ENCODE data around the gene MLXIP.

The MLXIP gene

DNA sequence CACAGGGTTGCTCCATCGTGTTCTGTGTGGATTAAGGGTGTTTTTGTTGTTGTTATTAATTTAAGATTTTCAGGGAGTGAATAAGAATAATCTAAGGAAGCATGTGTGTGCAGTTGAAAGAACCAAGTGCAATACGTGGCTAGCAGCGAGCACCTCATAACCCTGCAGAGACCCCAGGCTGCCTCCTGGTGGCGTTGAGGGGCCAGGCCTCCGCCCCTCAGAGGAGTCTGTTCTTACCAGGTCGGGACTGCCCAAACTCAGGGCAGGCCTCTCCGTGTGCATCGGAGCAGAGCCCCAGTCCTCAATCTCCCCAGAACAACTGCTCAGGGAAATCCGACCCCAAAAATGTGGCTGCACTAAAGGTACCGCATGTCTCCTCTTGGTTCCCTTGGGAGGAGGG lies 58.7 kb downstream of the MLXIP start:
- Histone ChIP-seq H3K4me1 (ENCODE audit: low read length) (no peaks in the 10 kb centered on the region), H3K9ac (ENCODE audit: low read length) (no peak overlapping the region), H4K20me1 (ENCODE audit: insufficient read depth, low read length) (no peaks in the 10 kb centered on the region), H3K27ac (ENCODE audit: low read length) (no peak overlapping the region), H3K79me2 (ENCODE audit: low read length) (no peaks in the 10 kb centered on the region), H3K9me3 (replicated peaks; ENCODE audit: insufficient read depth, low read length) (no peaks in the 10 kb centered on the region), H3K27me3 (replicated peaks; ENCODE audit: insufficient read depth, low read length) (no peaks in the 10 kb centered on the region), H3K4me2 (ENCODE audit: low read depth, low read length) (no peak overlapping the region), H3K36me3 (replicated peaks; ENCODE audit: insufficient read depth, low read length) (no peaks in the 10 kb centered on the region), H2AFZ (ENCODE audit: low read length) (no peak overlapping the region), H3F3A (ENCODE audit: insufficient read depth, low read length) (no peaks in the 10 kb centered on the region), H3K9me2 (replicated peaks; ENCODE audit: insufficient read depth, low read length) (no peaks in the 10 kb centered on the region), H3K4me3 (ENCODE audit: low read length) (no peak overlapping the region)
- DNase-seq = no peak
- TF ChIP-seq, protein P1, sequence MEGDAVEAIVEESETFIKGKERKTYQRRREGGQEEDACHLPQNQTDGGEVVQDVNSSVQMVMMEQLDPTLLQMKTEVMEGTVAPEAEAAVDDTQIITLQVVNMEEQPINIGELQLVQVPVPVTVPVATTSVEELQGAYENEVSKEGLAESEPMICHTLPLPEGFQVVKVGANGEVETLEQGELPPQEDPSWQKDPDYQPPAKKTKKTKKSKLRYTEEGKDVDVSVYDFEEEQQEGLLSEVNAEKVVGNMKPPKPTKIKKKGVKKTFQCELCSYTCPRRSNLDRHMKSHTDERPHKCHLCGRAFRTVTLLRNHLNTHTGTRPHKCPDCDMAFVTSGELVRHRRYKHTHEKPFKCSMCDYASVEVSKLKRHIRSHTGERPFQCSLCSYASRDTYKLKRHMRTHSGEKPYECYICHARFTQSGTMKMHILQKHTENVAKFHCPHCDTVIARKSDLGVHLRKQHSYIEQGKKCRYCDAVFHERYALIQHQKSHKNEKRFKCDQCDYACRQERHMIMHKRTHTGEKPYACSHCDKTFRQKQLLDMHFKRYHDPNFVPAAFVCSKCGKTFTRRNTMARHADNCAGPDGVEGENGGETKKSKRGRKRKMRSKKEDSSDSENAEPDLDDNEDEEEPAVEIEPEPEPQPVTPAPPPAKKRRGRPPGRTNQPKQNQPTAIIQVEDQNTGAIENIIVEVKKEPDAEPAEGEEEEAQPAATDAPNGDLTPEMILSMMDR (IDR thresholded peaks at IDR 0.05; ENCODE audit: low read length) = no peak
- no peak for TF ChIP-seq EZH2phosphoT487 (IDR thresholded peaks at IDR 0.05; ENCODE audit: low read length)
- TF ChIP-seq EZH2 (optimal IDR thresholded peaks at IDR 0.05; ENCODE audit: low read depth, low read length) = no peak

DNA sequence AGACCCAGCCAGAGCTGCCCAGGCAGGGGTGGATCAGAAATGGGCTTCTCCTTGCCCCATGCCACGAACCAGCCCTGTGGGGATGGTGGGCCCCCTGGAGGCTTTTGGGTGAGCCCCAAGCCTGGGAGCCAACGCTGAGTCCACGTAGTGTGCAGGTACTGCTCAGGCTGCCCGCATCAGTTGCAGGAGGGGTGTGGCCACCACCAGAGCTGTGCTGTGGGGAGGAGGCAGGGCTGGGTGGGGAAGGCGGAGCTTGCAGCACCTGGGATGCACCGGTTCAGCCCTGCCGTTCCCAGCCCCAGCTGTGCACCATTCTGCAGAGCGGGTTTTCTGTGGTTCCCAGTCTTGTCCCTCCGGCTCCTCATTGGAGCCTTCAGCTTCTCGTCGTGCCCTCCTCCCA lies 59.1 kb downstream of the MLXIP start:
- no peak for DNase-seq
- Histone ChIP-seq H3K9me2 (replicated peaks; ENCODE audit: insufficient read depth, low read length) (no peaks in the 10 kb centered on the region), H3K4me1 (ENCODE audit: low read length) (no peaks in the 10 kb centered on the region), H3K4me2 (ENCODE audit: low read depth, low read length) (no peak overlapping the region), H3K4me3 (ENCODE audit: low read length) (no peak overlapping the region), H3K36me3 (replicated peaks; ENCODE audit: insufficient read depth, low read length) (no peaks in the 10 kb centered on the region), H4K20me1 (ENCODE audit: insufficient read depth, low read length) (no peaks in the 10 kb centered on the region), H3K27me3 (replicated peaks; ENCODE audit: insufficient read depth, low read length) (no peaks in the 10 kb centered on the region), H3K79me2 (ENCODE audit: low read length) (no peaks in the 10 kb centered on the region), H3F3A (ENCODE audit: insufficient read depth, low read length) (no peaks in the 10 kb centered on the region), H2AFZ (ENCODE audit: low read length) (no peak overlapping the region), H3K9ac (ENCODE audit: low read length) (no peak overlapping the region), H3K27ac (ENCODE audit: low read length) (no peak overlapping the region), H3K9me3 (replicated peaks; ENCODE audit: insufficient read depth, low read length) (no peaks in the 10 kb centered on the region)
- TF ChIP-seq EZH2phosphoT487 (IDR thresholded peaks at IDR 0.05; ENCODE audit: low read length) (no peak), EZH2 (optimal IDR thresholded peaks at IDR 0.05; ENCODE audit: low read depth, low read length) (no peak)
- TF ChIP-seq, protein P1 (IDR thresholded peaks at IDR 0.05; ENCODE audit: low read length) = no peak

GRCh38 chr12:122138181-122138580 lies 59.6 kb downstream of the MLXIP start:
- Histone ChIP-seq H3K9me2 (replicated peaks; ENCODE audit: insufficient read depth, low read length) (no peaks in the 10 kb centered on the region), H3K4me1 (ENCODE audit: low read length) (no peaks in the 10 kb centered on the region), H3K4me2 (ENCODE audit: low read depth, low read length) (no peak overlapping the region), H3F3A (ENCODE audit: insufficient read depth, low read length) (no peaks in the 10 kb centered on the region), H2AFZ (ENCODE audit: low read length) (no peak overlapping the region), H3K9ac (ENCODE audit: low read length) (no peak overlapping the region), H3K27me3 (replicated peaks; ENCODE audit: insufficient read depth, low read length) (no peaks in the 10 kb centered on the region), H3K9me3 (replicated peaks; ENCODE audit: insufficient read depth, low read length) (no peaks in the 10 kb centered on the region), H3K79me2 (ENCODE audit: low read length) (no peaks in the 10 kb centered on the region), H3K4me3 (ENCODE audit: low read length) (no peak overlapping the region), H3K36me3 (replicated peaks; ENCODE audit: insufficient read depth, low read length) (no peaks in the 10 kb centered on the region), H3K27ac (ENCODE audit: low read length) (no peak overlapping the region), H4K20me1 (ENCODE audit: insufficient read depth, low read length) (no peaks in the 10 kb centered on the region)
- no peak for TF ChIP-seq EZH2phosphoT487 (IDR thresholded peaks at IDR 0.05; ENCODE audit: low read length)
- no peak for DNase-seq

- H3K79me2 ChIP-seq (ENCODE audit: low read length) = no peaks in the 10 kb centered on the region
- no peak for DNase-seq
- no peak overlapping the region for H3K4me3 ChIP-seq (ENCODE audit: low read length)
- no peak overlapping the region for H3K4me2 ChIP-seq (ENCODE audit: low read depth, low read length)
- H3K9me2 ChIP-seq (replicated peaks; ENCODE audit: insufficient read depth, low read length) = no peaks in the 10 kb centered on the region
- TF ChIP-seq EZH2phosphoT487 (IDR thresholded peaks at IDR 0.05; ENCODE audit: low read length) = no peak
- TF ChIP-seq, protein P1 (IDR thresholded peaks at IDR 0.05; ENCODE audit: low read length) = no peak
- no peak for TF ChIP-seq EZH2 (optimal IDR thresholded peaks at IDR 0.05; ENCODE audit: low read depth, low read length)
- no peaks in the 10 kb centered on the region for H3F3A ChIP-seq (ENCODE audit: insufficient read depth, low read length)
- H3K9me3 ChIP-seq (replicated peaks; ENCODE audit: insufficient read depth, low read length) = no peaks in the 10 kb centered on the region
- H2AFZ ChIP-seq (ENCODE audit: low read length) = no peak overlapping the region
- H3K9ac ChIP-seq (ENCODE audit: low read length) = no peak overlapping the region
- no peaks in the 10 kb centered on the region for H3K27me3 ChIP-seq (replicated peaks; ENCODE audit: insufficient read depth, low read length)
- H3K4me1 ChIP-seq (ENCODE audit: low read length) = no peaks in the 10 kb centered on the region
- H3K27ac ChIP-seq (ENCODE audit: low read length) = no peak overlapping the region
- no peaks in the 10 kb centered on the region for H3K36me3 ChIP-seq (replicated peaks; ENCODE audit: insufficient read depth, low read length)
- no peaks in the 10 kb centered on the region for H4K20me1 ChIP-seq (ENCODE audit: insufficient read depth, low read length)
These were observed 60.1 kb downstream of the MLXIP start for GRCh38 chr12:122138616-122139015.

Data from MM.1S (cell line).